CD4-positive, alpha-beta T cell treated with Interleukin-4 for 4 hours (primary cell): ENCODE data around the gene DSG2.

ENCODE experiments used
- DNase-seq: peaks from one replicate; pipeline ENCODE4 v3.0.0-alpha.2; 2020

DSG2 gene

DNA sequence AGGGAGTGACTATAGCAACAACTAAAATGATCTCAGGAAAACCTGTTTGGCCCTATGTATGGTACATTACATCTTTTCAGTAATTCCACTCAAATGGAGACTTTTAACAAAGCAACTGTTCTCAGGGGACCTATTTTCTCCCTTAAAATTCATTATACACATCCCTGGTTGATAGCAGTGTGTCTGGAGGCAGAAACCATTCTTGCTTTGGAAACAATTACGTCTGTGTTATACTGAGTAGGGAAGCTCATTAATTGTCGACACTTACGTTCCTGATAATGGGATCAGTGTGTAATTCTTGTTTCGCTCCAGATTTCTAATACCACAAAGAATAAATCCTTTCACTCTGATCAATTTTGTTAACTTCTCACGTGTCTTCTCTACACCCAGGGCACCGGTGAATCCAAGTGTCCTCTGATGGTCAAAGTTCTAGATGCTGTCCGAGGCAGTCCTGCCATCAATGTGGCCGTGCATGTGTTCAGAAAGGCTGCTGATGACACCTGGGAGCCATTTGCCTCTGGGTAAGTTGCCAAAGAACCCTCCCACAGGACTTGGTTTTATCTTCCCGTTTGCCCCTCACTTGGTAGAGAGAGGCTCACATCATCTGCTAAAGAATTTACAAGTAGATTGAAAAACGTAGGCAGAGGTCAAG is 94.7 kb downstream of the DSG2 start:
- DNase-seq = no peak

DNA sequence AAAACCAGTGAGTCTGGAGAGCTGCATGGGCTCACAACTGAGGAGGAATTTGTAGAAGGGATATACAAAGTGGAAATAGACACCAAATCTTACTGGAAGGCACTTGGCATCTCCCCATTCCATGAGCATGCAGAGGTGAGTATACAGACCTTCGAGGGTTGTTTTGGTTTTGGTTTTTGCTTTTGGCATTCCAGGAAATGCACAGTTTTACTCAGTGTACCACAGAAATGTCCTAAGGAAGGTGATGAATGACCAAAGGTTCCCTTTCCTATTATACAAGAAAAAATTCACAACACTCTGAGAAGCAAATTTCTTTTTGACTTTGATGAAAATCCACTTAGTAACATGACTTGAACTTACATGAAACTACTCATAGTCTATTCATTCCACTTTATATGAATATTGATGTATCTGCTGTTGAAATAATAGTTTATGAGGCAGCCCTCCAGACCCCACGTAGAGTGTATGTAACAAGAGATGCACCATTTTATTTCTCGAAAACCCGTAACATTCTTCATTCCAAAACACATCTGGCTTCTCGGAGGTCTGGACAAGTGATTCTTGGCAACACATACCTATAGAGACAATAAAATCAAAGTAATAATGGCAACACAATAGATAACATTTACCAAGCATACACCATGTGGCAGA is 97.3 kb downstream of the DSG2 start:
- DNase-seq = no peak

DNA sequence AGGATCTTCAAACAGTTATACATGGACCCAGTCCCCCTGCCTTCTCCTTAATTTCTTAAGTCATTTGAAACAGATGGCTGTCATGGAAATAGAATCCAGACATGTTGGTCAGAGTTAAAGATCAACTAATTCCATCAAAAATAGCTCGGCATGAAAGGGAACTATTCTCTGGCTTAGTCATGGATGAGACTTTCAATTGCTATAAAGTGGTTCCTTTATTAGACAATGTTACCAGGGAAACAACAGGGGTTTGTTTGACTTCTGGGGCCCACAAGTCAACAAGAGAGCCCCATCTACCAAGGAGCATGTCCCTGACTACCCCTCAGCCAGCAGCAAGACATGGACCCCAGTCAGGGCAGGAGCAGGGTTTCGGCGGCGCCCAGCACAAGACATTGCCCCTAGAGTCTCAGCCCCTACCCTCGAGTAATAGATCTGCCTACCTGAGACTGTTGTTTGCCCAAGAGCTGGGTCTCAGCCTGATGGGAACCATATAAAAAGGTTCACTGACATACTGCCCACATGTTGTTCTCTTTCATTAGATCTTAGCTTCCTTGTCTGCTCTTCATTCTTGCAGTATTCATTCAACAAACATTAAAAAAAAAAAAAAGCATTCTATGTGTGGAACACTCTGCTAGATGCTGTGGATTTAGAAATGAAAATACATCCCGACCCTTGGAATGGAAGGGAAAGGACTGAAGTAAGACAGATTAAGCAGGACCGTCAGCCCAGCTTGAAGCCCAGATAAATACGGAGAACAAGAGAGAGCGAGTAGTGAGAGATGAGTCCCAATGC is 98.3 kb downstream of the DSG2 start:
- DNase-seq = no peak

DNA sequence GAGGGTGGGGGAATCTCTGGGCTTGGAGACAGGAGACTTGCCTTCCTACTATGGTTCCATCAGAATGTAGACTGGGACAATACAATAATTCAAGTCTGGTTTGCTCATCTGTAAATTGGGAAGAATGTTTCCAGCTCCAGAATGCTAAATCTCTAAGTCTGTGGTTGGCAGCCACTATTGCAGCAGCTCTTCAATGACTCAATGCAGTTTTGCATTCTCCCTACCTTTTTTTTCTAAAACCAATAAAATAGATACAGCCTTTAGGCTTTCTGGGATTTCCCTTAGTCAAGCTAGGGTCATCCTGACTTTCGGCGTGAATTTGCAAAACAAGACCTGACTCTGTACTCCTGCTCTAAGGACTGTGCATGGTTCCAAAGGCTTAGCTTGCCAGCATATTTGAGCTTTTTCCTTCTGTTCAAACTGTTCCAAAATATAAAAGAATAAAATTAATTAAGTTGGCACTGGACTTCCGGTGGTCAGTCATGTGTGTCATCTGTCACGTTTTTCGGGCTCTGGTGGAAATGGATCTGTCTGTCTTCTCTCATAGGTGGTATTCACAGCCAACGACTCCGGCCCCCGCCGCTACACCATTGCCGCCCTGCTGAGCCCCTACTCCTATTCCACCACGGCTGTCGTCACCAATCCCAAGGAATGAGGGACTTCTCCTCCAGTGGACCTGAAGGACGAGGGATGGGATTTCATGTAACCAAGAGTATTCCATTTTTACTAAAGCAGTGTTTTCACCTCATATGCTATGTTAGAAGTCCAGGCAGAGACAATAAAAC is 100.2 kb downstream of the DSG2 start:
- DNase-seq = no peak
